CD4-positive, alpha-beta T cell (primary cell): Measurements from ENCODE around the gene THSD1. TPM values are rescaled to one million over a fixed set of nuclear protein-coding genes. Genes with fewer than 3 reads are reported as not detected.

ENCODE experiments used
- ATAC-seq: fragments of 200-7000 bp; cut with Tn5 transposase; one replicate; pipeline ENCODE4 v1.10.0; 2022; ENCODE audit warnings: mild to moderate bottlenecking; ENCODE audit not compliant: poor library complexity
- CTCF ChIA-PET: fragments of 350-600 bp; sonication (Branson Sonifier 250); formaldehyde crosslinking; loops from one replicate; lab custom pipeline; 2021; ENCODE audit warnings: antibody characterized with exemption, inconsistent platforms; lab: Charles Lee
- POLR2A ChIA-PET: fragments of 350-600 bp; sonication (Branson Sonifier 250); formaldehyde crosslinking; loops from one replicate; lab custom pipeline; 2021; ENCODE audit warnings: antibody characterized with exemption, inconsistent platforms; lab: Charles Lee
- DNase-seq, 14 experiments: peaks; one replicate each; pipeline ENCODE4 v3.0.0-alpha.2; 2013 to 2020; ENCODE audit warnings: mixed read lengths in 2 of 14
- H3K27ac ChIP-seq, 2 donors: one replicate each; pipeline versions ENCODE4 v1.5.1 to v1.7.0; 2013; ENCODE audit warnings: low read length in 2 of 2, low read depth in 1 of 2, mild to moderate bottlenecking in 1 of 2
- H3K27me3 ChIP-seq, 2 experiments: 1 replicate in 1 of 2; 2 replicates in 1 of 2; pipeline versions ENCODE4 v1.6.1 to v1.7.0; 2013; ENCODE audit warnings: low read length in 2 of 2, control low read depth in 1 of 2, mild to moderate bottlenecking in 1 of 2, moderate library complexity in 1 of 2; ENCODE audit not compliant: insufficient read depth in 2 of 2, control insufficient read depth in 1 of 2
- H3K36me3 ChIP-seq: one replicate; pipeline ENCODE4 v1.6.1; 2013; ENCODE audit warnings: low read length, control low read depth; ENCODE audit not compliant: insufficient read depth
- H3K4me1 ChIP-seq: one replicate; pipeline ENCODE4 v1.6.1; 2013; ENCODE audit warnings: low read length, control low read depth; ENCODE audit not compliant: insufficient read depth
- H3K4me3 ChIP-seq: one replicate; pipeline ENCODE4 v1.5.1; 2013; ENCODE audit warnings: mild to moderate bottlenecking, low read length, moderate library complexity
- H3K9me3 ChIP-seq, 2 experiments: 1 replicate in 1 of 2; 2 replicates in 1 of 2; pipeline versions ENCODE4 v1.6.1 to v1.7.0; 2013; ENCODE audit warnings: low read length in 2 of 2, mild to moderate bottlenecking in 2 of 2, control low read depth in 1 of 2, moderate library complexity in 1 of 2; ENCODE audit not compliant: control insufficient read depth in 1 of 2, insufficient read depth in 1 of 2
- H3K27ac Mint-ChIP-seq: one replicate; pipeline ENCODE4 v1.8.0; 2020; ENCODE audit warnings: mixed read lengths
- H3K27me3 Mint-ChIP-seq: one replicate; pipeline ENCODE4 v1.8.0; 2021; ENCODE audit warnings: mixed read lengths
- H3K36me3 Mint-ChIP-seq: one replicate; pipeline ENCODE4 v1.8.0; 2021; ENCODE audit warnings: low read depth, mixed read lengths
- H3K4me1 Mint-ChIP-seq: one replicate; pipeline ENCODE4 v1.8.0; 2021; ENCODE audit warnings: low read depth, mixed read lengths
- H3K4me3 Mint-ChIP-seq: one replicate; pipeline ENCODE4 v1.8.0; 2020; ENCODE audit warnings: mild to moderate bottlenecking, mixed read lengths
- H3K9me3 Mint-ChIP-seq: one replicate; pipeline ENCODE4 v1.8.0; 2020; ENCODE audit warnings: mixed read lengths
- CTCF ChIP-seq: fragments of 200-600 bp; IDR thresholded peaks from one replicate; pipeline ENCODE4 v1.8.0; 2022; ENCODE audit warnings: antibody characterized with exemption, mild to moderate bottlenecking
- intact Hi-C, 2 experiments: fragments of 100-400 bp; cut with DNase I in 1 of 2; cut with micrococcal nuclease in 1 of 2; formaldehyde crosslinking; loops; one replicate each; pipeline versions ENCODE4 v1.15.1 to v1.9.0; 2023 to 2025; cut with DNase I, micrococcal nuclease
- total RNA-seq, 174 experiments: library from RNA in 2 of 174; stranded (reverse) in 2 of 174; gene quantifications; one replicate each; pipeline ENCODE4 v1.2.3 and lab custom pipeline; 2021 to 2026

THSD1 gene
- total RNA-seq, 2 experiments from 2014 or later = 0.53 to 0.60 TPM

DNA sequence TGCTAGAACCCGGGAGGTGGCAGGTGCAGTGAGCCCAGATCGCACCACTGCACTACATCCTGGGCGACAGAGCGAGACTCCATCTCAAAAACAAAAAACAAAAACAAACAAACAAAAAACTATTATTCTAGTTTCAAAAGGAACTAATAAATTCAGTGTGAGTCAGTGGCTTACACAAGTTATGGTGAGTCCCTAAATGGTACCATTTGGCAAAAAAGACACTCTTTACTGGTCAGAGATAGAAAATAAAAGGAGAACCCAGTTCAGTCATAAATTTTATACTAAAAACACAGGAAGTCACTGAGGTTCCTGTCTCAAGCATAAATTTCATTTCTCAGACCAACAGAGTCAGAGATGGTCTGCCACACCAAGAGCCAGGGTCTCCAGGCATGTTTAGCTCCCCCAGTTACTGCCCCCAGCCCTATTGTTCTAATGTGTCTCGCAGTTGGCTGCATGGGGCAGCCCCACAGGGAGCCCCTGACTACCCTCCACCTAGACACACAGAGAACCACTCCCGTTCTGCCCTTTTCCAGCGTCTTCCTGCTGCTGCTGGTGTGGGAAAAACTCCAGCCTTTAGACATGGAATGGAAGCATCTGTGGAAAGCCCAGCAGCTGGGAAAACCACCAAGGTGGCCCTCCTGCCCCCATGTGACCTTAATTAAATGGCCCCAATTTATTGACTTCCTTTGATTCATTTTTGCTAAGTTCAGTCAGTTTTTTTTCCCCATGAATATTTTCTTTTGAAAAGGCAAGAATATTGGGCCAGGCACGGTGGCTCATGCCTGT lies 12.2 kb downstream of the THSD1 start:
- no peak overlapping the region for H3K4me3 Mint-ChIP-seq
- no peaks in the 10 kb centered on the region for H3K36me3 Mint-ChIP-seq
- ATAC-seq (no peak), DNase-seq (no peak)
- no peaks in the 10 kb centered on the region for H3K36me3 ChIP-seq
- no peaks in the 10 kb centered on the region for H3K9me3 ChIP-seq
- no peak overlapping the region for H3K27ac Mint-ChIP-seq
- H3K27ac ChIP-seq = no peak overlapping the region
- peaks cover 18% of the 10 kb centered on the region for H3K27me3 Mint-ChIP-seq
- H3K9me3 Mint-ChIP-seq = no peaks in the 10 kb centered on the region
- intact Hi-C loops = no loop called here
- H3K4me3 ChIP-seq = no peak overlapping the region
- no peaks in the 10 kb centered on the region for H3K27me3 ChIP-seq
- no peaks in the 10 kb centered on the region for H3K4me1 ChIP-seq
- H3K4me1 Mint-ChIP-seq = no peaks in the 10 kb centered on the region
- TF ChIP-seq CTCF = no peak
- ChIA-PET POLR2A (no interaction called here), CTCF (no interaction called here)

DNA sequence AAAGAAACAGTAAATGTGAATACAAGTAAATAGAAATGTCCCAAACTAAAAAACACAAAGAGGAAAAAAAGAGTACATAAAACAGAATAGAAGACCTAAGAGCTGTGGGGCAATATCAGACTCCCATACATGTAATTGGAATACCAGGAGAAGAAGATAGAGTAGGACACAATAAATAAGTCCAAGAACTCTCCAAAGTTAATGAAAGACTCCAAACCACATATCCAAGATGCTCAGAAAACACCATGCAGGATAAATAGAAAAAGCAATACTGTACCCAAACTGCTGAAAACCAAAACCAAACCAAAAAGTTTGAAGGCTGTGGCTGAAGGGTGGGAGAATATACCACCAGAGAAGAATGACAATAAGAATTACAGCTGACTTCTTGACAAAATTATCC lies 18.3 kb downstream of the THSD1 start:
- intact Hi-C loops = no loop called here
- POLR2A ChIA-PET = no interaction called here
- H3K27me3 ChIP-seq = no peaks in the 10 kb centered on the region
- H3K4me3 Mint-ChIP-seq = no peak overlapping the region
- no peaks in the 10 kb centered on the region for H3K4me1 ChIP-seq
- H3K36me3 Mint-ChIP-seq = no peaks in the 10 kb centered on the region
- no peak for TF ChIP-seq CTCF
- H3K27ac ChIP-seq = no peak overlapping the region
- ATAC-seq (no peak), DNase-seq (no peak)
- no peak overlapping the region for H3K4me3 ChIP-seq
- H3K36me3 ChIP-seq = no peaks in the 10 kb centered on the region
- no peak overlapping the region for H3K27ac Mint-ChIP-seq
- CTCF ChIA-PET = no interaction called here
- H3K27me3 Mint-ChIP-seq = no peaks in the 10 kb centered on the region
- H3K9me3 ChIP-seq = no peaks in the 10 kb centered on the region
- H3K9me3 Mint-ChIP-seq = no peaks in the 10 kb centered on the region
- no peaks in the 10 kb centered on the region for H3K4me1 Mint-ChIP-seq

DNA sequence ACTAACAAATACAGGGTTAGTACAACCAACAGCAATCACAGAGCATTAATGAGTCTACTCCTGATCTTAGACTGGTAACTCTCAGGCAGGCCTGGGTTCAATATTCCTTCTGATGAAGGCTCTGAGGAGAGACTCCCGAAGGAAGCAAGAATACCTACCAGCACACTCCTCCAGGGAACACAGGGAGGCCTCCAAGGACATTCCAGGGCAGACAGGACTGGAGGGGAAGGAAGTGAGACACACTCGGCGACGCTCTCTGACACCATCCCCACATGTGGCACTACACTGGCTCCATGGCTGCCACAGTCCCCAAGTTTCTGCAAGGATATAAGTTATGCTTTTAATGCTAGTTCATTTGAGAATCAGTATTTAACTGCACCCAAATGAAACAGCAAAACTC lies 20.1 kb downstream of the THSD1 start:
- no peaks in the 10 kb centered on the region for H3K4me1 ChIP-seq
- no peaks in the 10 kb centered on the region for H3K27me3 ChIP-seq
- Mint-ChIP-seq H3K4me1 (no peaks in the 10 kb centered on the region), H3K4me3 (no peak overlapping the region), H3K27ac (no peak overlapping the region), H3K9me3 (no peaks in the 10 kb centered on the region), H3K27me3 (no peaks in the 10 kb centered on the region), H3K36me3 (no peaks in the 10 kb centered on the region)
- no peak overlapping the region for H3K4me3 ChIP-seq
- no peak for ATAC-seq
- TF ChIP-seq CTCF = no peak
- H3K9me3 ChIP-seq = no peaks in the 10 kb centered on the region
- intact Hi-C loops = no loop called here
- no peak for DNase-seq
- ChIA-PET CTCF (no interaction called here), POLR2A (no interaction called here)
- no peak overlapping the region for H3K27ac ChIP-seq
- no peaks in the 10 kb centered on the region for H3K36me3 ChIP-seq
